Mesenchymal stem cell (in vitro differentiated cells and primary cell): ENCODE data around the gene PCSK2.

ENCODE experiments used
- DNase-seq: peaks from one replicate; pipeline ENCODE4 v3.0.0-alpha.2; 2013
- H2AFZ ChIP-seq: one replicate; pipeline ENCODE4 v1.6.1; 2013; ENCODE audit warnings: low read depth, mild to moderate bottlenecking, control low read depth, inconsistent platforms, low read length, moderate library complexity
- H2AK5ac ChIP-seq: 2 replicates; pipeline ENCODE4 v1.6.1; 2013; ENCODE audit warnings: low read length, moderate library complexity, mild to moderate bottlenecking, inconsistent platforms; ENCODE audit not compliant: severe bottlenecking
- H2BK120ac ChIP-seq: one replicate; pipeline ENCODE4 v1.6.1; 2013; ENCODE audit warnings: low read depth, mild to moderate bottlenecking, inconsistent platforms, low read length, moderate library complexity
- H2BK12ac ChIP-seq, 2 experiments: one replicate each; pipeline ENCODE4 v1.6.1; 2013; ENCODE audit warnings: inconsistent platforms in 2 of 2, low read length in 2 of 2, mild to moderate bottlenecking in 2 of 2, moderate library complexity in 2 of 2, control low read depth in 1 of 2
- H2BK15ac ChIP-seq: one replicate; pipeline ENCODE4 v1.6.1; 2013; ENCODE audit warnings: mild to moderate bottlenecking, low read depth, inconsistent platforms; ENCODE audit not compliant: poor library complexity, severe bottlenecking
- H2BK5ac ChIP-seq: 2 replicates; pipeline ENCODE4 v1.6.1; 2013; ENCODE audit warnings: low read depth, mild to moderate bottlenecking, low read length, control low read depth, inconsistent platforms; ENCODE audit not compliant: poor library complexity, severe bottlenecking
- H3K14ac ChIP-seq, 2 experiments: one replicate each; pipeline ENCODE4 v1.6.1; 2013; ENCODE audit warnings: inconsistent platforms in 2 of 2, low read length in 2 of 2, control low read depth in 1 of 2, mild to moderate bottlenecking in 1 of 2, moderate library complexity in 1 of 2
- H3K18ac ChIP-seq, 2 experiments: one replicate each; pipeline ENCODE4 v1.6.1; 2013; ENCODE audit warnings: inconsistent platforms in 2 of 2, low read length in 2 of 2, control low read depth in 1 of 2, low read depth in 1 of 2, mild to moderate bottlenecking in 1 of 2
- H3K23ac ChIP-seq, 2 experiments: one replicate each; pipeline ENCODE4 v1.6.1; 2013; ENCODE audit warnings: inconsistent platforms in 2 of 2, low read length in 2 of 2, mild to moderate bottlenecking in 2 of 2, moderate library complexity in 2 of 2, control low read depth in 1 of 2
- H3K27ac ChIP-seq: 2 replicates; pipeline ENCODE4 v1.5.1; 2013; ENCODE audit warnings: mild to moderate bottlenecking, moderate library complexity, low read length, control low read depth, inconsistent platforms; ENCODE audit not compliant: poor library complexity, severe bottlenecking
- H3K27me3 ChIP-seq, 2 experiments: 2 replicates each; pipeline versions ENCODE4 v1.6.1 to v1.7.0; 2013; ENCODE audit warnings: low read length in 2 of 2, mild to moderate bottlenecking in 2 of 2, moderate library complexity in 2 of 2, control low read depth in 1 of 2, inconsistent platforms in 1 of 2; ENCODE audit not compliant: control insufficient read depth in 1 of 2, insufficient read depth in 1 of 2
- H3K36me3 ChIP-seq, 2 experiments: 2 replicates each; pipeline versions ENCODE4 v1.6.1 to v1.7.0; 2013; ENCODE audit warnings: low read length in 2 of 2, control low read depth in 1 of 2, inconsistent platforms in 1 of 2, low read depth in 1 of 2, mild to moderate bottlenecking in 1 of 2; ENCODE audit not compliant: insufficient read depth in 2 of 2, control insufficient read depth in 1 of 2
- H3K4ac ChIP-seq, 2 experiments: one replicate each; pipeline ENCODE4 v1.6.1; 2013; ENCODE audit warnings: inconsistent platforms in 2 of 2, low read length in 2 of 2, mild to moderate bottlenecking in 2 of 2, moderate library complexity in 2 of 2, control low read depth in 1 of 2, low read depth in 1 of 2
- H3K4me1 ChIP-seq: 2 replicates; pipeline ENCODE4 v1.6.1; 2013; ENCODE audit warnings: low read depth, low read length, control low read depth; ENCODE audit not compliant: control insufficient read depth, insufficient read depth
- H3K4me2 ChIP-seq: 2 replicates; pipeline ENCODE4 v1.6.1; 2013; ENCODE audit warnings: low read length, mild to moderate bottlenecking, inconsistent platforms; ENCODE audit not compliant: poor library complexity, severe bottlenecking
- H3K4me3 ChIP-seq, 2 experiments: 2 replicates each; pipeline versions ENCODE4 v1.5.1 to v1.7.0; 2013; ENCODE audit warnings: low read length in 2 of 2, mild to moderate bottlenecking in 2 of 2, control low read depth in 1 of 2, low read depth in 1 of 2; ENCODE audit not compliant: insufficient read depth in 1 of 2
- H3K79me1 ChIP-seq: replicated peaks from 2 replicates; pipeline ENCODE4 v1.6.1; 2013; ENCODE audit warnings: mild to moderate bottlenecking, control low read depth, low read length, inconsistent platforms; ENCODE audit not compliant: poor library complexity, severe bottlenecking
- H3K9ac ChIP-seq: 2 replicates; pipeline ENCODE4 v1.7.0; 2013; ENCODE audit warnings: mild to moderate bottlenecking, low read length, moderate library complexity
- H3K9me3 ChIP-seq: 2 replicates; pipeline ENCODE4 v1.7.0; 2013; ENCODE audit warnings: mild to moderate bottlenecking, low read length; ENCODE audit not compliant: control insufficient read depth
- H4K8ac ChIP-seq: one replicate; pipeline ENCODE4 v1.6.1; 2013; ENCODE audit warnings: inconsistent platforms, mild to moderate bottlenecking, low read length, moderate library complexity
- H4K91ac ChIP-seq: one replicate; pipeline ENCODE4 v1.6.1; 2013; ENCODE audit warnings: mild to moderate bottlenecking, low read length, inconsistent platforms
- WGBS: methylation state at CpG from one replicate; pipeline ENCODE4 v1.1.7; 2013; ENCODE audit warnings: mixed read lengths; 5-methylcytosine and 5-hydroxymethylcytosine counted together

Gene PCSK2

GRCh38 chr20:17339000-17339399 is 112.2 kb downstream of the PCSK2 start:
- no peak overlapping the region for H2BK5ac ChIP-seq
- no peaks in the 10 kb centered on the region for H3K79me1 ChIP-seq
- 70% methylated on average over 6 of the region's 6 CpGs for WGBS
- peaks cover 4 to 27% of the 10 kb centered on the region in 2 experiments for H3K27me3 ChIP-seq
- H2BK12ac ChIP-seq, result no peak overlapping the region
- H2BK120ac ChIP-seq, result no peak overlapping the region
- H3K14ac ChIP-seq, result no peak overlapping the region
- H3K4me2 ChIP-seq, result no peak overlapping the region
- H3K4me3 ChIP-seq, result no peak overlapping the region
- H3K27ac ChIP-seq, result no peak overlapping the region
- H3K4me1 ChIP-seq, result no peaks in the 10 kb centered on the region
- no peak overlapping the region for H3K23ac ChIP-seq
- H4K8ac ChIP-seq, result no peak overlapping the region
- H3K36me3 ChIP-seq, result no peaks in the 10 kb centered on the region
- no peak overlapping the region for H4K91ac ChIP-seq
- H3K4ac ChIP-seq, result no peak overlapping the region
- no peak overlapping the region for H3K9ac ChIP-seq
- no peaks in the 10 kb centered on the region for H3K9me3 ChIP-seq
- no peak overlapping the region for H2BK15ac ChIP-seq
- no peak for DNase-seq
- H2AK5ac ChIP-seq, result no peak overlapping the region
- H2AFZ ChIP-seq, result no peak overlapping the region
- no peak overlapping the region for H3K18ac ChIP-seq

GRCh38 chr20:17343091-17343490 is 116.3 kb downstream of the PCSK2 start:
- no peak overlapping the region for H2AFZ ChIP-seq
- no peak overlapping the region for H3K4me2 ChIP-seq
- H4K91ac ChIP-seq, result no peak overlapping the region
- 67% methylated on average over 1 of the region's 1 CpG for WGBS
- no peak overlapping the region for H3K14ac ChIP-seq
- peak overlapping the region; percentile 64 for H3K9ac ChIP-seq
- peaks cover 11 to 13% of the 10 kb centered on the region in 2 experiments for H3K27me3 ChIP-seq
- no peak overlapping the region for H2BK5ac ChIP-seq
- H2BK12ac ChIP-seq, result no peak overlapping the region
- no peak overlapping the region for H2BK120ac ChIP-seq
- peak overlapping the region in 1 of 2 experiments; percentile 22 for H3K4me3 ChIP-seq
- no peak overlapping the region for H4K8ac ChIP-seq
- H2BK15ac ChIP-seq, result no peak overlapping the region
- H3K36me3 ChIP-seq, result no peaks in the 10 kb centered on the region
- DNase-seq, result no peak
- H3K4me1 ChIP-seq, result no peaks in the 10 kb centered on the region
- H3K23ac ChIP-seq, result no peak overlapping the region
- no peaks in the 10 kb centered on the region for H3K9me3 ChIP-seq
- H3K4ac ChIP-seq, result no peak overlapping the region
- no peak overlapping the region for H3K27ac ChIP-seq
- H2AK5ac ChIP-seq, result no peak overlapping the region
- no peaks in the 10 kb centered on the region for H3K79me1 ChIP-seq
- H3K18ac ChIP-seq, result no peak overlapping the region

DNA sequence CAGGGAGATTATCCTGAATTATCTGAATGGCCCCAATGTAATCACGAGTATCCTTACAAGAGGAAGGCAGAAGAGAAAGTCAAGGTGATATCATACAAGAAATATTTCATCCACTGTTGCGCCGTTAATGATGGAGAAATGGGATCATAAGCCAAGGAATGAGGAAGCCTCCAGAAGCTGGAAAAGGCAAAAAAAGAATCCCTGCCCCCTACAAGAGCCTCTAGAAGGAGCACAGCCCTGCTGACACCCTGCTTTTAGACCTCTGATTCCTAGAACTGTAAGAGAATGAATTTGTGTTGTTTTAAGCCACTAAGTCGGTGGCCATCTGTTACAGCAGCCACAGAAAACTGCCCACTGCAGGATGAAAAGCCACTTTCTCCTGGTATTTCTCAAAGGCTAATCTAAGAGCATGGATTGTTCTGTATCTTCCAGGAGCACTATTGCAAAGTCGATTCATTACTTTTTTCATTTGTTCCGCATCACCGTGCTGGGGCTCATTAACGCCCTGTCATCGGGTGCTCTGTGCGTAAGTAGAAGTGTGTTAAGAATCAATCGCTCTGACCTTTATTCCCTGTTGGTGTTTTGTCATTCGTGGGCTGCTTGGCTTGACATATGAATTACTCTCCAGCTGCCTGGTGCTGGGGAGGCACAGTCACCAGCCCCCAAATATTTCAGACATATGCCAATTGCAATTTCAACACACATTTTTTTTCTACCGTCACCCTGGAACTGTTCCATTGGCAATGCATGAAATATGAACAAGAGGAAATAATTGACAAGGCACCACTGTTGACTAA is 117.0 kb downstream of the PCSK2 start:
- H2BK12ac ChIP-seq, result no peak overlapping the region
- no peaks in the 10 kb centered on the region for H3K79me1 ChIP-seq
- H3K36me3 ChIP-seq, result no peaks in the 10 kb centered on the region
- H3K18ac ChIP-seq, result no peak overlapping the region
- H2AK5ac ChIP-seq, result no peak overlapping the region
- no peak overlapping the region for H3K4ac ChIP-seq
- peak overlapping the region in 1 of 2 experiments; percentile 22 for H3K4me3 ChIP-seq
- no peak overlapping the region for H3K14ac ChIP-seq
- WGBS, result 68% methylated on average over 12 of the region's 13 CpGs
- H4K91ac ChIP-seq, result no peak overlapping the region
- no peak overlapping the region for H2AFZ ChIP-seq
- no peak overlapping the region for H2BK15ac ChIP-seq
- H3K4me1 ChIP-seq, result no peaks in the 10 kb centered on the region
- H3K27ac ChIP-seq, result no peak overlapping the region
- no peaks in the 10 kb centered on the region for H3K9me3 ChIP-seq
- no peak overlapping the region for H4K8ac ChIP-seq
- DNase-seq, result no peak
- no peak overlapping the region for H2BK120ac ChIP-seq
- H3K4me2 ChIP-seq, result no peak overlapping the region
- H2BK5ac ChIP-seq, result no peak overlapping the region
- no peak overlapping the region for H3K23ac ChIP-seq
- H3K9ac ChIP-seq, result peak overlapping the region; percentile 64
- peaks cover 11 to 14% of the 10 kb centered on the region in 2 experiments for H3K27me3 ChIP-seq

- H3K79me1 ChIP-seq, result no peaks in the 10 kb centered on the region
- H3K9ac ChIP-seq, result no peak overlapping the region
- no peak overlapping the region for H3K4me2 ChIP-seq
- H3K18ac ChIP-seq, result no peak overlapping the region
- H2AFZ ChIP-seq, result no peak overlapping the region
- H4K8ac ChIP-seq, result no peak overlapping the region
- 73% methylated on average over 1 of the region's 2 CpGs for WGBS
- H3K4me3 ChIP-seq, result no peak overlapping the region
- no peak overlapping the region for H2BK120ac ChIP-seq
- no peak overlapping the region for H3K23ac ChIP-seq
- no peak overlapping the region for H2BK12ac ChIP-seq
- no peak overlapping the region for H4K91ac ChIP-seq
- no peak overlapping the region for H3K27ac ChIP-seq
- H3K4me1 ChIP-seq, result no peaks in the 10 kb centered on the region
- no peak overlapping the region for H2AK5ac ChIP-seq
- no peak overlapping the region for H2BK15ac ChIP-seq
- peaks cover 11 to 12% of the 10 kb centered on the region in 2 experiments for H3K27me3 ChIP-seq
- no peak overlapping the region for H3K14ac ChIP-seq
- H3K36me3 ChIP-seq, result no peaks in the 10 kb centered on the region
- DNase-seq, result no peak
- no peaks in the 10 kb centered on the region for H3K9me3 ChIP-seq
- no peak overlapping the region for H2BK5ac ChIP-seq
- H3K4ac ChIP-seq, result no peak overlapping the region
These were observed 118.0 kb downstream of the PCSK2 start for GRCh38 chr20:17344790-17345189.
